Epithelial cell of proximal tubule (primary cell): ENCODE measurements around the gene PCDHGC4. TPM values are rescaled to one million over a fixed set of nuclear protein-coding genes. Genes with fewer than 3 reads are reported as not detected.

Source experiments
- DNase-seq: peaks from one replicate; pipeline ENCODE4 v3.0.0-alpha.2; 2011; ENCODE audit warnings: low read depth
- H3K4me3 ChIP-seq: 2 replicates; pipeline ENCODE4 v1.5.1; 2011; ENCODE audit warnings: low read depth, mild to moderate bottlenecking, low read length
- CTCF ChIP-seq: conservative IDR thresholded peaks from 2 replicates; pipeline ENCODE4 v1.5.1; 2012; ENCODE audit warnings: low read depth, mild to moderate bottlenecking, low read length
- total RNA-seq: library from RNA; depleted of rRNA; stranded (reverse); fragments of >200 nt; gene quantifications from 2 replicates; pipeline ENCODE4 v1.2.3, GENCODE V29; 2015

Gene PCDHGC4
- total RNA-seq, 1 donor from 2014 or later: 0.46 TPM

- no peak for TF ChIP-seq CTCF
These were observed 5.0 kb downstream of the PCDHGC4 start for GRCh38 chr5:141489841-141490240.

GRCh38 chr5:141490271-141490670 is 5.4 kb downstream of the PCDHGC4 start:
- DNase-seq: no peak
- TF ChIP-seq CTCF: no peak
- no peak overlapping the region for H3K4me3 ChIP-seq

More at GRCh38 chr5:141489841-141490240, 5.0 kb downstream of the PCDHGC4 start:
- no peak overlapping the region for H3K4me3 ChIP-seq
- no peak for DNase-seq

GRCh38 chr5:141490771-141491170 is 5.9 kb downstream of the PCDHGC4 start:
- no peak for TF ChIP-seq CTCF
- DNase-seq: no peak
- no peak overlapping the region for H3K4me3 ChIP-seq

- no peak for DNase-seq
- TF ChIP-seq CTCF: no peak
These were observed 6.7 kb downstream of the PCDHGC4 start for GRCh38 chr5:141491323-141492167.

GRCh38 chr5:141492168-141492885 is 7.5 kb downstream of the PCDHGC4 start:
- DNase-seq: no peak
- H3K4me3 ChIP-seq: no peak overlapping the region
- no peak for TF ChIP-seq CTCF

More at GRCh38 chr5:141491323-141492167, 6.7 kb downstream of the PCDHGC4 start:
- no peak overlapping the region for H3K4me3 ChIP-seq

GRCh38 chr5:141493500-141494422 is 8.9 kb downstream of the PCDHGC4 start:
- no peak overlapping the region for H3K4me3 ChIP-seq
- DNase-seq: no peak
- TF ChIP-seq CTCF: no peak
